ENCODE measurements around the gene C2CD2L.
"Not testable (repeated sequence)": the region's sequence is repeated elsewhere in the genome, so short reads cannot be mapped to it uniquely, and the experiment has no call there.

The C2CD2L gene

DNA sequence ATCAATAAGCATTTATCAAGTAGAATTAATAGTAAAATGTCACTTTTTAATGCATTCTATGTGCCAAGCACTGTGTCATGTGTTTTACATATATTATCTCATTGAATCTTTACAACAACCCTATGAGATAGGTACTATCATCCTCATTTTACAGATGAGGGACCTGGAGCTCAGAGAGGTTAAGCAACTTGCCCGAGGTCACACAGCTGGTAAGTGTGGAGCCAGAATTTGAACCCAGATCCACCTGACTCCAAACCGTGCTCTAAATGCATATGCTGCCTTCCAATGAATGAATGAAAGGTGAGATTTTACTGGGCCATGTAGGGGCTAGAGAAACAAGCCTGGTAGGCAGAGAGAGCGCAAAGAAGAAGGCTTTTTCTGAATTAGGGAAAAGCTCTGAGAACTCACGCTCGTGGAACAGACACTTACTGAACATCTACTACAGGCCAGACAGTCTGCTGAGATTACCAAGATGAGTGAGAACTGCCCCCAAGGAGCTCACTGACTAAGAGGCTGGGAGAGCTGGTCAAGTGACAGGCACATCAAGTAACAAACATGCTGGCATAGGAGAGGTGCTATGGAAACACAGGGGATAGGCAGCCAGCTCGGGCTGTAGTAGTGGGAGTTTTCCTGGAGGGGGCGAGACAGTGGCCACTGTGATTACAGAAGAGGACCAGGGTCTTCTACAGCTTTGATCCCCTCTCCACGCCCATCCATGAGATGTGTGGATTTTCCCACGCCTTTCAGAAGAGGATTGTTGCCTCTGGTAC is 46.1 kb downstream of the C2CD2L start:
- no peak for DNase-seq

GRCh38 chr11:119154178-119154577 is 47.0 kb downstream of the C2CD2L start:
- DNase-seq, result no peak

GRCh38 chr11:119155733-119156492 is 48.8 kb downstream of the C2CD2L start:
- DNase-seq, result no peak

GRCh38 chr11:119156496-119156895 is 49.4 kb downstream of the C2CD2L start:
- DNase-seq, result no peak

DNA sequence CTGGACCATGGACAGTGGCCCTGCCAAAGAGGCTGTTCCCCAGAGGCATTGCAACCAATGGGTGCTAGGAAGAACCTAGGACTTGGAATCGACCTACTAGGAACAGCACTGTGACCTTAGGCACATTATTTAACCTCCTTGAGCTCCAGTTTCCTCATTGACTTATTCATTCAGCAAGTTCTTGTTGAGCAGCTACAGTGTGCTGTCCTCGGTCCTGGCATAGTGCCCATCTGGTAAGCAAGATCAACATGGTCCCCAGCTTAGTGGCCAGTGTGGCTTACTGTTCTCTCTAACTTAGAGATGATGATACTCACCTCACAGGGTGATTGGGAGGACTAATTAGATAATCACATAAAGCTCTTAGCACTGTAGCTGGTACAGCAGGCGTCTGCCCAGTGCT is 49.9 kb downstream of the C2CD2L start:
- no peak for DNase-seq

- DNase-seq, result no peak
Measured at GRCh38 chr11:119158467-119158866, 51.3 kb downstream of the C2CD2L start.

- no peak for DNase-seq
Measured at GRCh38 chr11:119160151-119160550, 53.0 kb downstream of the C2CD2L start.

DNA sequence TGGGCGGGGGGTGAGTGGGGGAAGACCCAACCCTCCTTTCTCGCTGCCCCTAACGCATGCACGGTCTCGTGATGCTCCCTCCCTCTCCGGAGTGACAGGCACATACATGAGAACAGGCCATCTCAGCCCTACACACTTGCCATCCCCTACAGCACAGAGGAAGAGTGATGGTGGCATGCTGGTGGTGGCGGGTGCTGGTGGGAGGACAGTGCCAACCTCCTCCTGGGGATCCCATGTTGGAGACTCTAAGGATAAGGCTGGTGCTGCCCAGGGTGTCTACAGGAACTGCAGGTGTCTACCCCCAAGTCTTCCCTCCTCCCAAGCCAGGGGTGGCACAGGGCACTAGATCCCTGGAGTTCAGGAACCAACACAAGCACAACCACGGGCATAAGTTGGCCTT is 54.7 kb downstream of the C2CD2L start:
- no peak for DNase-seq

DNA sequence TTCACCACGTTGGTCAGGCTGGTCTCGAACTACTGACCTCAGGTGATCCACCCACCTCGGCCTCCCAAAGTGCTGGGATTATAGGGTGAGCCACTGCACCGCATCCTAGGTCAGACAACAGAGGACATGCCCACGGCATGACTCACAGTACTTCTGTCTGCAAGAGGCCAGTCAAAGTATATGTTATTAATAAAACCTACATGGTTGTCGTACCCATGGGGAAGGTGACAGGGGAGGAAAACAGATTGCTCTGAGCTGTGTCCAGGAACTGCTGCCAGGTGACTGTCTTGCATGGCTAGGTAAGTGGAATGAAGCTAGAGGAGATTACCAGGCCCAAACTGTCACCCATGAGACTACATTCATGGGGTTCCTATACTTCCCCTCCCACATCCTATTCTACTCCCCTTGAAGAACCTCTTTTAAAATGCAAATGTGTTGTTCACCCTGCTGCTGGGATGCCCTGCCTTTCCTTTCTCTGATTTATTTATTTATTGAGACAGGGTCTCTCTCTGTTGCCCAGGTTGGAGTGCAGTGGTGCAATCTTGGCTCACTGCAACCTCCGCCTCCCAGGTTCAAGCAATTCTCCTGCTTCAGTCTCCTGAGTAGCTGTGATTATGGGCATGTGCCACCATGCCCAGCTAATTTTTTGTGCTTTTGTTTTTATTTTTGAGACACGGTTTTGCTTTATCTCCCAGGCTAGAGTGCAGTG is 59.4 kb downstream of the C2CD2L start:
- DNase-seq, result no peak

DNA sequence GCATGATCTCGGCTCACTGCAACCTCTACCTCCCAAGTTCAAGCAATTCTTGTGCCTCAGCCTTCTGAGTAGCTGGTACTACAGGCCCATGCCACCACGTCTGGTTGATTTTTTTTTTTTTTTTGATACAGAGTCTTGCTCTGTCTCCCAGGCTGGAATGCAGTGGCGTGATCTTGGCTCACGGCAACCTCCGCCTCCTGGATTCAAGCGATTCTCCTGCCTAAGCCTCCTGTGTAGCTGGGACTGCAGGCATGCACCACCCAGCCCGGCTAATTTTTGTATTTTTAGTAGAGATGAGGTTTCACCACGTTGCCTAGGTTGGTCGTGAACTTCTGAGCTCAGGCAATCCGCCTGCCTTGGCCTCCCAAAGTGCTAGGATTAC is 59.9 kb downstream of the C2CD2L start:
- DNase-seq, result not testable (repeated sequence)

DNA sequence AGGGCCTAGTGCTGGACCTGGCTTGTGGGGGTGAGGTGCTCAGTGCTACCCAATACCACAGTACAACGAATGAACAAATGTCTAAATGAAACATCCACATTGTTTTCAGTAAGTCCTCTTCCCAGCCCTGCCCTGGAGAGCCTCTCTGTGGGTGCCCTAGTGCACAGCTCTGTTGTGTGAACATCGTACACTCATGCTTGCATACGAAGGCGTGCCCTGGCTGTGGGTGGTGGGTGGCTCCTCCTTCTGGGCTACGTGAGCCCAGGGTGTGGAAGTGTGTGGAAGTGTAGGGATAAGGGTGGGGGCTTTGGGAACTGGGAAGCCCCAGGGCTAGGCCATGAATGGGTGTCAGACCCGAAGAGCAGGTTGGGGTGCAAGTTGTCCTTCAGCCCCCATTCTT is 60.8 kb downstream of the C2CD2L start:
- no peak for DNase-seq
